Panc1 (cell line): ENCODE results near the gene MBTPS1. TPM values are rescaled to one million over a fixed set of nuclear protein-coding genes. Genes with fewer than 3 reads are reported as not detected.

Experiments used
- ATAC-seq: fragments of 200-7000 bp; cut with Tn5 transposase; 2 replicates; pipeline ENCODE4 v1.9.1; 2020; ENCODE audit warnings: mild to moderate bottlenecking, moderate library complexity
- BruUV-seq: library from RNA; stranded (reverse); fragments of 400-500 nt; replicated peaks from 2 replicates; lab custom pipeline; 2021; lab: Mats Ljungman, UMichigan
- CTCF ChIA-PET: fragments of 300-600 bp; sonication (Branson Sonifier 250); formaldehyde crosslinking; loops from one replicate; lab custom pipeline; 2022; ENCODE audit warnings: antibody characterized with exemption; lab: Charles Lee
- POLR2A ChIA-PET: fragments of 300-600 bp; sonication (Branson Sonifier 250); formaldehyde crosslinking; loops from one replicate; lab custom pipeline; 2022; ENCODE audit warnings: antibody characterized with exemption; lab: Charles Lee
- DNase-seq: peaks from one replicate; pipeline ENCODE4 v3.0.0-alpha.2; 2010; ENCODE audit warnings: low read depth, low spot score
- H3K27ac ChIP-seq: 2 replicates; pipeline ENCODE4 v1.5.1; 2011; ENCODE audit warnings: mild to moderate bottlenecking, low read length, inconsistent platforms
- H3K27me3 ChIP-seq: fragments of 200-500 bp; sonication (Bioruptor generic); 2 replicates; pipeline ENCODE4 v1.6.0; 2014; ENCODE audit warnings: low read length, inconsistent platforms; ENCODE audit not compliant: control insufficient read depth, insufficient read depth
- H3K36me3 ChIP-seq: fragments of 200-500 bp; sonication (Bioruptor generic); 2 replicates; pipeline ENCODE4 v1.5.1; 2014; ENCODE audit warnings: inconsistent platforms, mild to moderate bottlenecking, low read length, moderate library complexity; ENCODE audit not compliant: control insufficient read depth, insufficient read depth
- H3K4me1 ChIP-seq: 2 replicates; pipeline ENCODE4 v1.5.1; 2011; ENCODE audit warnings: inconsistent platforms, mild to moderate bottlenecking, low read length, moderate library complexity; ENCODE audit not compliant: control insufficient read depth, insufficient read depth
- H3K4me3 ChIP-seq, 2 experiments: 2 replicates each; pipeline ENCODE4 v1.5.1; 2011 to 2012; ENCODE audit warnings: low read depth in 2 of 2, low read length in 2 of 2, mild to moderate bottlenecking in 2 of 2, inconsistent platforms in 1 of 2, moderate library complexity in 1 of 2
- H3K9me3 ChIP-seq: fragments of 200-500 bp; sonication (Bioruptor generic); 2 replicates; pipeline ENCODE4 v1.5.1; 2014; ENCODE audit warnings: low read depth, mild to moderate bottlenecking, inconsistent platforms, low read length, moderate library complexity; ENCODE audit not compliant: control insufficient read depth, insufficient read depth
- POLR2AphosphoS5 ChIP-seq: IDR thresholded peaks from 2 replicates; pipeline ENCODE4 v1.6.1; 2012; ENCODE audit warnings: mild to moderate bottlenecking, low read depth, low read length, moderate library complexity
- SIN3A ChIP-seq: IDR thresholded peaks from 2 replicates; pipeline ENCODE4 v1.6.1; 2012; ENCODE audit warnings: low read depth, mild to moderate bottlenecking, low read length, moderate library complexity, borderline replicate concordance; ENCODE audit not compliant: insufficient read depth
- TCF7L2 ChIP-seq: IDR thresholded peaks from 2 replicates; pipeline ENCODE4 v1.6.1; 2011; ENCODE audit warnings: mild to moderate bottlenecking, low read depth, low read length, inconsistent platforms
- in situ Hi-C: cut with HindIII; loops from 2 replicates; pipeline ENCODE4 v1.10.0; 2016; ENCODE audit warnings: low sequenced_read_pairs, low pct_unique_long_range_greater_than_20kb
- intact Hi-C: fragments of 100-400 bp; cut with micrococcal nuclease; formaldehyde crosslinking; loops from one replicate; pipeline ENCODE4 v1.10.0; 2022; ENCODE audit not compliant: unreplicated experiment
- total RNA-seq: library from RNA; stranded (reverse); gene quantifications from one replicate; pipeline ENCODE4 v1.2.1, GENCODE V29; 2021; ENCODE audit not compliant: unreplicated experiment
- TF ChIP-seq, protein P1 (sequence below), 2 experiments: IDR thresholded peaks; 2 replicates each; pipeline ENCODE4 v1.6.1; 2011 to 2012; ENCODE audit warnings: low read depth in 2 of 2, control low read depth in 1 of 2, low read length in 1 of 2, mild to moderate bottlenecking in 1 of 2, moderate library complexity in 1 of 2; ENCODE audit not compliant: insufficient read depth in 1 of 2
- TF ChIP-seq, protein P2 (sequence below): fragments of 450-650 bp; IDR thresholded peaks from 2 replicates; pipeline ENCODE4 v1.5.1; 2017; ENCODE audit warnings: mild to moderate bottlenecking

Gene MBTPS1
- total RNA-seq, 1 experiment from 2014 or later, result 66.8 TPM

DNA sequence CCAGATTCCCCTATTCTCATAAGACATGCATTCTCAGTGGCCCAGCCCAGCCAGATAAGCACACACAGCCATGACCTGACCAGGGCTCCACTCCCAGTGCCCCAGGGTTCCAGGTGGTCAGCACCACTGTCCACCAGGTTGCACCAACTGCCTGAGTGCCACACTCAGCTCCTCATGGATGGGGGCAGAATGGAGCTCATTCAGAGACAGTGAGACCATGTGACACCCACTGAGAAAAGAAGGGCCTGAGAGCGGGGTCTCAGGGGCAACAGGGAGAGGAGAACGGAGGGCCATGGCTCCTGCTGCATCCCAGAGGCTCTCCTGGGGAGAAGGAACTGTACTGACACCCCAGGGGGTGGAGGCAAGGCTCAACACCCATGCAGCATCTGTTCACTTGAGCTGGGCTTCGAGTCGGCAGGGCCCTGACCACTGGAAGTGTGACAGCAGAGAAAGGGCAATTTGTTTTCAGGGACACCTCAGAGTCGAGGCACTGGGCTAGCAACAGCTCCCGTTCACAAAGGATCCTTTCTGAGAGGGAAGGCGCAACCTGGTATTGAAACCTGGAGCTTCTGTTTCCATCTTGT is 55.4 kb downstream of the MBTPS1 start:
- Histone ChIP-seq H3K4me3 (no peak overlapping the region), H3K36me3 (peaks cover 6% of the 10 kb centered on the region; the same call in 1 of the 2 replicates), H3K4me1 (no peaks in the 10 kb centered on the region), H3K9me3 (no peaks in the 10 kb centered on the region), H3K27ac (no peak overlapping the region), H3K27me3 (no peaks in the 10 kb centered on the region)
- intact Hi-C loops, result no loop called here
- CTCF ChIA-PET, result no interaction called here
- TF ChIP-seq, protein P1, sequence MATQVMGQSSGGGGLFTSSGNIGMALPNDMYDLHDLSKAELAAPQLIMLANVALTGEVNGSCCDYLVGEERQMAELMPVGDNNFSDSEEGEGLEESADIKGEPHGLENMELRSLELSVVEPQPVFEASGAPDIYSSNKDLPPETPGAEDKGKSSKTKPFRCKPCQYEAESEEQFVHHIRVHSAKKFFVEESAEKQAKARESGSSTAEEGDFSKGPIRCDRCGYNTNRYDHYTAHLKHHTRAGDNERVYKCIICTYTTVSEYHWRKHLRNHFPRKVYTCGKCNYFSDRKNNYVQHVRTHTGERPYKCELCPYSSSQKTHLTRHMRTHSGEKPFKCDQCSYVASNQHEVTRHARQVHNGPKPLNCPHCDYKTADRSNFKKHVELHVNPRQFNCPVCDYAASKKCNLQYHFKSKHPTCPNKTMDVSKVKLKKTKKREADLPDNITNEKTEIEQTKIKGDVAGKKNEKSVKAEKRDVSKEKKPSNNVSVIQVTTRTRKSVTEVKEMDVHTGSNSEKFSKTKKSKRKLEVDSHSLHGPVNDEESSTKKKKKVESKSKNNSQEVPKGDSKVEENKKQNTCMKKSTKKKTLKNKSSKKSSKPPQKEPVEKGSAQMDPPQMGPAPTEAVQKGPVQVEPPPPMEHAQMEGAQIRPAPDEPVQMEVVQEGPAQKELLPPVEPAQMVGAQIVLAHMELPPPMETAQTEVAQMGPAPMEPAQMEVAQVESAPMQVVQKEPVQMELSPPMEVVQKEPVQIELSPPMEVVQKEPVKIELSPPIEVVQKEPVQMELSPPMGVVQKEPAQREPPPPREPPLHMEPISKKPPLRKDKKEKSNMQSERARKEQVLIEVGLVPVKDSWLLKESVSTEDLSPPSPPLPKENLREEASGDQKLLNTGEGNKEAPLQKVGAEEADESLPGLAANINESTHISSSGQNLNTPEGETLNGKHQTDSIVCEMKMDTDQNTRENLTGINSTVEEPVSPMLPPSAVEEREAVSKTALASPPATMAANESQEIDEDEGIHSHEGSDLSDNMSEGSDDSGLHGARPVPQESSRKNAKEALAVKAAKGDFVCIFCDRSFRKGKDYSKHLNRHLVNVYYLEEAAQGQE (IDR thresholded peaks at IDR 0.05; ENCODE audit: insufficient read depth in 1 of 2, low read depth in 2 of 2, low read length in 1 of 2), result no peak
- no peak for TF ChIP-seq POLR2AphosphoS5
- TF ChIP-seq TCF7L2, result no peak
- TF ChIP-seq, protein P2, sequence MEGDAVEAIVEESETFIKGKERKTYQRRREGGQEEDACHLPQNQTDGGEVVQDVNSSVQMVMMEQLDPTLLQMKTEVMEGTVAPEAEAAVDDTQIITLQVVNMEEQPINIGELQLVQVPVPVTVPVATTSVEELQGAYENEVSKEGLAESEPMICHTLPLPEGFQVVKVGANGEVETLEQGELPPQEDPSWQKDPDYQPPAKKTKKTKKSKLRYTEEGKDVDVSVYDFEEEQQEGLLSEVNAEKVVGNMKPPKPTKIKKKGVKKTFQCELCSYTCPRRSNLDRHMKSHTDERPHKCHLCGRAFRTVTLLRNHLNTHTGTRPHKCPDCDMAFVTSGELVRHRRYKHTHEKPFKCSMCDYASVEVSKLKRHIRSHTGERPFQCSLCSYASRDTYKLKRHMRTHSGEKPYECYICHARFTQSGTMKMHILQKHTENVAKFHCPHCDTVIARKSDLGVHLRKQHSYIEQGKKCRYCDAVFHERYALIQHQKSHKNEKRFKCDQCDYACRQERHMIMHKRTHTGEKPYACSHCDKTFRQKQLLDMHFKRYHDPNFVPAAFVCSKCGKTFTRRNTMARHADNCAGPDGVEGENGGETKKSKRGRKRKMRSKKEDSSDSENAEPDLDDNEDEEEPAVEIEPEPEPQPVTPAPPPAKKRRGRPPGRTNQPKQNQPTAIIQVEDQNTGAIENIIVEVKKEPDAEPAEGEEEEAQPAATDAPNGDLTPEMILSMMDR, result no peak
- TF ChIP-seq SIN3A, result no peak
- in situ Hi-C loops, result no loop called here
- BruUV-seq, result no TSS peak
- POLR2A ChIA-PET, result interaction anchor here (0.6 kb wide), 1 partner anchor 302 kb away, joined by 16 read pairs; no protein-coding TSS in a partner anchor
- ATAC-seq (no peak), DNase-seq (no peak)

DNA sequence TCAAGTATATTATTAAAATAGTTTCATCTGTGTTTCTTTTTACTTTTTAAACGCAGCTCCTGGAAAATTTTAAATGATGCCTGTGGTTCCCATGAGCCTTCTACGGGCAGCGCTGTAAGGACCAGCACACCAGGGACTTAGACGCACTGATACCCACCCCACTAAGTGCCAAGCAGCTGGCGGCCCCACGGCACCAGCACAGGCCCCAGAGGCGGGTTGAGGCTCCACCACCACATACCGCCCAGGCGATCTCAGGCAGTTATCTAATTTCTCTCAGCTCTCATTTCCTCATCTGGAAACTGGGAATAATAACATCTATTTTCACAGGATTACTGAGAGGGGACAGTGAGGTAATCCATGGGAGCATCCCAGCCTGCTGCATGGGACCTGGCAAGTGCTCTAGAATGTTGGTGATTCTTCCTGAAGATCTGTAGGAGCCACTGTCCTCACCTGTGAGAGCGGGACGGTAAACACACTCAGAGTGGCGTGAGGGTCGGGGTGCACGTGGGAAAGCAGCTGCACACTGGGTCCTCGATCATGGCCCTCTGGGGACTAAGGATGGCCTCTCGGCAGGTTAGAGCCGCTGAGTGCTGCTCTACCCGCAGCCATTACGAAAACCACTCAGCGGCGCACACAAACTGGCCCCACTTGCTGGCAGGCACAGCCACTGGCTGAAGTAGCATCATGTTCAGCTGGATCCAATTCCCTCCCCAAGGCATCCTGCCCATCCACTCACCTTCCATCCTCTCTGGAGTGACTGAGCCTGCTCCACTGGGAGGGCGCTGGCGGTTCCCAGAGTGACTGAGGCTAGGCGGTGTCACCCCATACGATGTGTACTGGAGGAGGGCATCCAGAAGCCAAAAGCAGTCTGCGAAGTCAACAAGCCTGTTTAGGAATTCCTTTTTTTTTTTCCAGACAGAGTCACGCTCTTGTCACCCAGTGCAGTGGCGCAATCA is 56.5 kb downstream of the MBTPS1 start:
- H3K36me3 ChIP-seq, result peaks cover 4% of the 10 kb centered on the region; the same call in 1 of the 2 replicates
- in situ Hi-C loops (no loop called here), intact Hi-C loops (no loop called here)
- H3K4me3 ChIP-seq, result no peak overlapping the region
- DNase-seq, result no peak
- BruUV-seq, result no TSS peak
- CTCF ChIA-PET, result no interaction called here
- no peak for ATAC-seq
- no peaks in the 10 kb centered on the region for H3K9me3 ChIP-seq
- no peaks in the 10 kb centered on the region for H3K27me3 ChIP-seq
- POLR2A ChIA-PET, result no interaction called here
- TF ChIP-seq POLR2AphosphoS5 (no peak), SIN3A (no peak)
- H3K27ac ChIP-seq, result no peak overlapping the region
- H3K4me1 ChIP-seq, result no peaks in the 10 kb centered on the region
